H9 (cell line): Measurements from ENCODE around the gene ORMDL1. TPM values are rescaled to one million over a fixed set of nuclear protein-coding genes. Genes with fewer than 3 reads are reported as not detected.

Experiments
- DNase-seq: peaks from one replicate; pipeline ENCODE4 v3.0.0-alpha.2; 2017
- H2AFZ ChIP-seq: one replicate; pipeline ENCODE4 v1.6.1; 2013; ENCODE audit warnings: mild to moderate bottlenecking, low read length, control low read depth, moderate library complexity
- H2AK5ac ChIP-seq: 2 replicates; pipeline ENCODE4 v1.6.1; 2013; ENCODE audit warnings: low read length, control low read depth, mixed read lengths; ENCODE audit not compliant: insufficient read length
- H2BK120ac ChIP-seq: one replicate; pipeline ENCODE4 v1.6.1; 2013; ENCODE audit warnings: low read depth, mild to moderate bottlenecking, low read length, control low read depth, inconsistent platforms; ENCODE audit not compliant: poor library complexity, severe bottlenecking
- H2BK12ac ChIP-seq: 2 replicates; pipeline ENCODE4 v1.6.1; 2013; ENCODE audit warnings: low read length, control low read depth, mixed read lengths, low read depth; ENCODE audit not compliant: insufficient read length
- H2BK15ac ChIP-seq: 2 replicates; pipeline ENCODE4 v1.6.1; 2013; ENCODE audit warnings: low read depth, low read length, control low read depth
- H2BK20ac ChIP-seq: one replicate; pipeline ENCODE4 v1.6.1; 2013; ENCODE audit warnings: low read depth, mild to moderate bottlenecking, low read length, control low read depth, inconsistent platforms; ENCODE audit not compliant: poor library complexity, severe bottlenecking
- H2BK5ac ChIP-seq: 2 replicates; pipeline ENCODE4 v1.6.1; 2013; ENCODE audit warnings: low read length, control low read depth, mixed read lengths; ENCODE audit not compliant: insufficient read length
- H3K14ac ChIP-seq: 2 replicates; pipeline ENCODE4 v1.6.1; 2013; ENCODE audit warnings: low read length, control low read depth; ENCODE audit not compliant: insufficient read depth
- H3K18ac ChIP-seq: 2 replicates; pipeline ENCODE4 v1.6.1; 2013; ENCODE audit warnings: low read depth, mild to moderate bottlenecking, mixed read lengths, low read length, control low read depth; ENCODE audit not compliant: insufficient read length
- H3K23ac ChIP-seq: 2 replicates; pipeline ENCODE4 v1.6.1; 2013; ENCODE audit warnings: low read length, control low read depth, mixed read lengths, low read depth; ENCODE audit not compliant: insufficient read length
- H3K23me2 ChIP-seq: 2 replicates; pipeline ENCODE4 v1.6.1; 2013; ENCODE audit warnings: low read depth, mild to moderate bottlenecking, mixed read lengths, low read length, control low read depth; ENCODE audit not compliant: insufficient read length, poor library complexity, severe bottlenecking
- H3K27ac ChIP-seq: 2 replicates; pipeline ENCODE4 v1.5.1; 2013; ENCODE audit warnings: low read length, control low read depth, mixed read lengths, low read depth; ENCODE audit not compliant: insufficient read length
- H3K27me3 ChIP-seq: 2 replicates; pipeline ENCODE4 v1.6.1; 2013; ENCODE audit warnings: low read length, control low read depth, inconsistent platforms; ENCODE audit not compliant: insufficient read depth
- H3K4ac ChIP-seq: 2 replicates; pipeline ENCODE4 v1.6.1; 2013; ENCODE audit warnings: low read depth, mild to moderate bottlenecking, control low read depth, inconsistent platforms, low read length, moderate library complexity
- H3K4me1 ChIP-seq: 2 replicates; pipeline ENCODE4 v1.6.1; 2013; ENCODE audit warnings: low read length, control low read depth, inconsistent platforms; ENCODE audit not compliant: insufficient read depth
- H3K4me2 ChIP-seq: 2 replicates; pipeline ENCODE4 v1.6.1; 2013; ENCODE audit warnings: low read length, control low read depth, mixed read lengths; ENCODE audit not compliant: insufficient read length, insufficient read depth
- H3K56ac ChIP-seq: 2 replicates; pipeline ENCODE4 v1.6.1; 2013; ENCODE audit warnings: low read depth, mild to moderate bottlenecking, mixed read lengths, low read length, control low read depth; ENCODE audit not compliant: insufficient read length
- H3K79me1 ChIP-seq: 2 replicates; pipeline ENCODE4 v1.6.1; 2013; ENCODE audit warnings: low read depth, mild to moderate bottlenecking, moderate library complexity, low read length, control low read depth, inconsistent platforms; ENCODE audit not compliant: insufficient read depth, poor library complexity, severe bottlenecking
- H3K79me2 ChIP-seq: 2 replicates; pipeline ENCODE4 v1.6.1; 2013; ENCODE audit warnings: low read length, control low read depth, inconsistent platforms; ENCODE audit not compliant: insufficient read depth
- H3K9ac ChIP-seq: 2 replicates; pipeline ENCODE4 v1.6.1; 2013; ENCODE audit warnings: low read length, control low read depth, mixed read lengths; ENCODE audit not compliant: insufficient read length; ENCODE audit errors: extremely low read depth
- H3K9me3 ChIP-seq: one replicate; pipeline ENCODE4 v1.6.1; 2013; ENCODE audit warnings: low read depth, low read length, inconsistent platforms; ENCODE audit not compliant: control insufficient read depth
- H3T11ph ChIP-seq: one replicate; pipeline ENCODE4 v1.6.1; 2013; ENCODE audit warnings: mild to moderate bottlenecking, low read length, control low read depth, inconsistent platforms
- H4K20me1 ChIP-seq: one replicate; pipeline ENCODE4 v1.6.1; 2013; ENCODE audit not compliant: control insufficient read depth, insufficient read length, insufficient read depth
- H4K5ac ChIP-seq: 2 replicates; pipeline ENCODE4 v1.6.1; 2013; ENCODE audit warnings: low read depth, mild to moderate bottlenecking, mixed read lengths, low read length, control low read depth; ENCODE audit not compliant: insufficient read length
- H4K8ac ChIP-seq: replicated peaks from 2 replicates; pipeline ENCODE4 v1.6.1; 2013; ENCODE audit warnings: low read length, control low read depth, mixed read lengths, low read depth; ENCODE audit not compliant: insufficient read length
- H4K91ac ChIP-seq: 2 replicates; pipeline ENCODE4 v1.6.1; 2013; ENCODE audit warnings: low read depth, mild to moderate bottlenecking, moderate library complexity, mixed read lengths, low read length, control low read depth; ENCODE audit not compliant: insufficient read length
- H3K27ac Mint-ChIP-seq, 3 experiments: 2 replicates in 2 of 3; 3 replicates in 1 of 3; pipeline ENCODE4 v1.8.0; 2020 to 2021; ENCODE audit warnings: mixed read lengths in 3 of 3, mild to moderate bottlenecking in 1 of 3, moderate library complexity in 1 of 3
- H3K27me3 Mint-ChIP-seq: 2 replicates; pipeline ENCODE4 v1.8.0; 2021; ENCODE audit warnings: low read depth, mild to moderate bottlenecking, moderate library complexity, mixed read lengths
- H3K36me3 Mint-ChIP-seq, 3 experiments: 2 replicates in 2 of 3; 3 replicates in 1 of 3; pipeline ENCODE4 v1.8.0; 2020 to 2021; ENCODE audit warnings: low read depth in 3 of 3, mixed read lengths in 3 of 3; ENCODE audit not compliant: insufficient read depth in 1 of 3
- H3K4me1 Mint-ChIP-seq, 2 experiments: 2 replicates each; pipeline ENCODE4 v1.8.0; 2020; ENCODE audit warnings: mixed read lengths in 2 of 2
- H3K4me3 Mint-ChIP-seq, 2 experiments: 2 replicates in 1 of 2; 3 replicates in 1 of 2; pipeline ENCODE4 v1.8.0; 2020 to 2021; ENCODE audit warnings: mild to moderate bottlenecking in 2 of 2, mixed read lengths in 2 of 2, moderate library complexity in 1 of 2
- H3K9me3 Mint-ChIP-seq, 2 experiments: 2 replicates in 1 of 2; 3 replicates in 1 of 2; pipeline ENCODE4 v1.8.0; 2020; ENCODE audit warnings: mild to moderate bottlenecking in 2 of 2, mixed read lengths in 2 of 2, moderate library complexity in 1 of 2
- CTCF ChIP-seq: fragments of 200-600 bp; sonication (generic); conservative IDR thresholded peaks from 3 replicates; pipeline ENCODE4 v1.8.0; 2021; ENCODE audit warnings: antibody characterized with exemption, mild to moderate bottlenecking
- WGBS: extraction: QIAGEN DNeasy Blood & Tissue Kit; methylation state at CpG from one replicate; pipeline ENCODE4 v1.1.7; 2013; ENCODE audit warnings: missing lambda C conversion rate, low lambda C conversion rate, mixed read lengths; ENCODE audit not compliant: insufficient read length; ENCODE audit errors: extremely low coverage; 5-methylcytosine and 5-hydroxymethylcytosine counted together
- total RNA-seq: library from RNA; stranded (reverse); gene quantifications from 2 replicates; pipeline ENCODE4 v1.2.1, GENCODE V29; 2021

The ORMDL1 gene
- total RNA-seq, 1 experiment from 2014 or later = 59.7 TPM

GRCh38 chr2:189797902-189798301 lies 13.8 kb upstream of the ORMDL1 start:
- Histone ChIP-seq H3K4me2 (no peak overlapping the region), H3K4ac (no peak overlapping the region), H3K9me3 (no peaks in the 10 kb centered on the region), H2BK15ac (no peak overlapping the region), H3K79me2 (no peaks in the 10 kb centered on the region), H3K9ac (no peak overlapping the region), H2BK12ac (no peak overlapping the region), H3K4me1 (no peaks in the 10 kb centered on the region), H4K20me1 (no peaks in the 10 kb centered on the region), H2AK5ac (no peak overlapping the region), H3T11ph (no peak overlapping the region), H2BK20ac (no peak overlapping the region), H3K23ac (no peak overlapping the region), H3K79me1 (no peaks in the 10 kb centered on the region), H4K91ac (no peak overlapping the region), H3K56ac (no peak overlapping the region), H4K5ac (no peak overlapping the region), H2BK120ac (no peak overlapping the region), H4K8ac (no peak overlapping the region), H3K27me3 (no peaks in the 10 kb centered on the region), H3K23me2 (no peaks in the 10 kb centered on the region), H2AFZ (no peak overlapping the region), H3K14ac (no peak overlapping the region), H3K27ac (no peak overlapping the region), H2BK5ac (no peak overlapping the region), H3K18ac (no peak overlapping the region)
- no CpG with 5 or more reads among the region's 6 CpGs for WGBS
- Mint-ChIP-seq H3K9me3 (no peaks in the 10 kb centered on the region), H3K4me3 (no peak overlapping the region), H3K4me1 (no peaks in the 10 kb centered on the region), H3K36me3 (peaks cover 17 to 54% (median 47%) of the 10 kb centered on the region in 3 experiments; a peak in 6 of 7 replicates), H3K27me3 (no peaks in the 10 kb centered on the region), H3K27ac (no peak overlapping the region)
- DNase-seq = no peak
- TF ChIP-seq CTCF = no peak
